HEK293T (cell line): Measurements from ENCODE around the gene LGALS1.

Experiments
- BHLHE40 ChIP-seq: fragments of 450-650 bp; IDR thresholded peaks from 2 replicates; pipeline ENCODE4 v1.6.1; 2016; ENCODE audit warnings: mild to moderate bottlenecking, moderate library complexity, borderline replicate concordance
- FOXA1 ChIP-seq: fragments of 450-650 bp; IDR thresholded peaks from 2 replicates; pipeline ENCODE4 v1.6.1; 2016; ENCODE audit warnings: mild to moderate bottlenecking
- NFRKB ChIP-seq: fragments of 450-650 bp; IDR thresholded peaks from 2 replicates; pipeline ENCODE4 v1.6.1; 2016; ENCODE audit warnings: mild to moderate bottlenecking, moderate library complexity
- SUZ12 ChIP-seq: fragments of 450-650 bp; IDR thresholded peaks from 2 replicates; pipeline ENCODE4 v1.6.1; 2016; ENCODE audit warnings: mild to moderate bottlenecking
- TARDBP ChIP-seq: fragments of 450-650 bp; IDR thresholded peaks from 2 replicates; pipeline ENCODE4 v1.6.1; 2016

DNA sequence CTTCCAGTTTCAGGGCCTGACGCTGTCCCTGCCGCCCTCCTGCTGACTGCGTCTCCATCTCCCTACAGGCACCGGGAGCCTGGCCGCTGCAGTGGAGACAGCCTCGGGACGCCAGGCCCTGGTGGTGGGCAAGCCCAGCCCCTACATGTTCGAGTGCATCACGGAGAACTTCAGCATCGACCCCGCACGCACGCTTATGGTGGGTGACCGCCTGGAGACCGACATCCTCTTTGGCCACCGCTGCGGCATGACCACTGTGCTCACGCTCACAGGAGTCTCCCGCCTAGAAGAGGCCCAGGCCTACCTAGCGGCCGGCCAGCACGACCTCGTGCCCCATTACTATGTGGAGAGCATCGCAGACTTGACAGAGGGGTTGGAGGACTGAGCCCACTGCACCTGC lies 9.9 kb upstream of the LGALS1 start:
- TF ChIP-seq FOXA1 (no peak), SUZ12 (no peak), TARDBP (no peak), NFRKB (no peak), BHLHE40 (no peak)
